SU-DHL-6 (cell line): Measurements from ENCODE around the gene UNC5B.

Experiments used
- H2AFZ ChIP-seq: fragments of 200-600 bp; sonication (generic); 2 replicates; pipeline ENCODE4 v1.6.1; 2014; ENCODE audit warnings: low read depth, mild to moderate bottlenecking, moderate library complexity, mixed read lengths, antibody characterized with exemption, low read length; ENCODE audit not compliant: severe bottlenecking
- H3F3A ChIP-seq: fragments of 200-600 bp; shearing (Covaris generic); 2 replicates; pipeline ENCODE4 v1.6.0; 2016; ENCODE audit warnings: antibody characterized with exemption, mild to moderate bottlenecking; ENCODE audit not compliant: insufficient read depth
- H3K27ac ChIP-seq: fragments of 200-600 bp; sonication (generic); 2 replicates; pipeline ENCODE4 v1.5.1; 2016; ENCODE audit warnings: low read depth, mild to moderate bottlenecking, low read length, moderate library complexity, mixed read lengths
- H3K27me3 ChIP-seq: fragments of 200-600 bp; sonication (generic), shearing (Covaris generic); 2 replicates; pipeline ENCODE4 v1.6.0; 2014; ENCODE audit warnings: mild to moderate bottlenecking, low read length
- H3K36me3 ChIP-seq: fragments of 200-600 bp; sonication (generic); 2 replicates; pipeline ENCODE4 v1.6.1; 2014; ENCODE audit warnings: mild to moderate bottlenecking, low read length, mixed read lengths
- H3K4me2 ChIP-seq: fragments of 300-600, 200-600 bp; shearing (Covaris generic), sonication (generic); 2 replicates; pipeline ENCODE4 v1.6.0; 2014; ENCODE audit warnings: low read length, low read depth, mild to moderate bottlenecking; ENCODE audit not compliant: poor library complexity, severe bottlenecking
- H3K4me3 ChIP-seq: fragments of 200-600 bp; sonication (generic); 2 replicates; pipeline ENCODE4 v1.5.1; 2014; ENCODE audit warnings: antibody characterized with exemption, low read length, mild to moderate bottlenecking, mixed read lengths; ENCODE audit not compliant: insufficient read depth, poor library complexity, severe bottlenecking
- H3K79me2 ChIP-seq: fragments of 200-600 bp; sonication (generic); 2 replicates; pipeline ENCODE4 v1.6.1; 2014; ENCODE audit warnings: mild to moderate bottlenecking, low read length, moderate library complexity; ENCODE audit not compliant: insufficient read depth
- H3K9ac ChIP-seq: fragments of 200-600 bp; sonication (generic); 2 replicates; pipeline ENCODE4 v1.7.0; 2014; ENCODE audit warnings: mild to moderate bottlenecking, low read length
- H3K9me2 ChIP-seq: fragments of 200-600 bp; sonication (generic); replicated peaks from 2 replicates; pipeline ENCODE4 v1.6.1; 2014; ENCODE audit warnings: low read length; ENCODE audit not compliant: insufficient read depth
- H3K9me3 ChIP-seq: fragments of 200-600 bp; sonication (generic); 2 replicates; pipeline ENCODE4 v1.6.1; 2014; ENCODE audit warnings: low read length, mixed read lengths; ENCODE audit not compliant: insufficient read depth
- H4K20me1 ChIP-seq: fragments of 200-600 bp; sonication (generic); 2 replicates; pipeline ENCODE4 v1.6.1; 2014; ENCODE audit warnings: low read depth, mild to moderate bottlenecking, antibody characterized with exemption, low read length, moderate library complexity, mixed read lengths
- CTCF ChIP-seq: fragments of 200-600 bp; sonication (generic); IDR thresholded peaks from one replicate; pipeline ENCODE4 v1.5.1; 2017; ENCODE audit warnings: antibody characterized with exemption, mild to moderate bottlenecking, low read length, moderate library complexity; ENCODE audit not compliant: insufficient read depth, poor library complexity, severe bottlenecking
- EZH2phosphoT487 ChIP-seq: fragments of 200-600 bp; sonication (generic), shearing (Covaris generic); conservative IDR thresholded peaks from 2 replicates; pipeline ENCODE4 v1.6.1; 2018; ENCODE audit warnings: mild to moderate bottlenecking, antibody characterized with exemption, low read length, moderate library complexity, mixed read lengths

The UNC5B gene

GRCh38 chr10:71346731-71347130 lies 134.4 kb downstream of the UNC5B start:
- TF ChIP-seq EZH2phosphoT487 = no peak
- no peak overlapping the region for H3K27ac ChIP-seq
- no peaks in the 10 kb centered on the region for H3K9me2 ChIP-seq
- H4K20me1 ChIP-seq = no peaks in the 10 kb centered on the region
- no peaks in the 10 kb centered on the region for H3K36me3 ChIP-seq
- H3K4me2 ChIP-seq = no peak overlapping the region
- H3K27me3 ChIP-seq = no peaks in the 10 kb centered on the region
- no peak overlapping the region for H3K9ac ChIP-seq
- H3F3A ChIP-seq = no peaks in the 10 kb centered on the region
- H2AFZ ChIP-seq = no peak overlapping the region
- H3K4me3 ChIP-seq = no peak overlapping the region
- H3K9me3 ChIP-seq = no peaks in the 10 kb centered on the region
- no peaks in the 10 kb centered on the region for H3K79me2 ChIP-seq

- no peaks in the 10 kb centered on the region for H4K20me1 ChIP-seq
- no peak overlapping the region for H2AFZ ChIP-seq
- H3K27ac ChIP-seq = no peak overlapping the region
- H3K79me2 ChIP-seq = no peaks in the 10 kb centered on the region
- no peak overlapping the region for H3K9ac ChIP-seq
- H3K36me3 ChIP-seq = no peaks in the 10 kb centered on the region
- no peaks in the 10 kb centered on the region for H3K9me2 ChIP-seq
- no peaks in the 10 kb centered on the region for H3K27me3 ChIP-seq
- no peaks in the 10 kb centered on the region for H3K9me3 ChIP-seq
- no peak overlapping the region for H3K4me2 ChIP-seq
- no peaks in the 10 kb centered on the region for H3F3A ChIP-seq
- TF ChIP-seq EZH2phosphoT487 (no peak), CTCF (no peak)
- H3K4me3 ChIP-seq = no peak overlapping the region
These were observed 135.4 kb downstream of the UNC5B start for GRCh38 chr10:71347587-71348395.

- Histone ChIP-seq H3F3A (no peaks in the 10 kb centered on the region), H3K9ac (no peak overlapping the region), H3K9me2 (no peaks in the 10 kb centered on the region), H2AFZ (no peak overlapping the region), H3K27me3 (no peaks in the 10 kb centered on the region), H4K20me1 (no peaks in the 10 kb centered on the region), H3K27ac (no peak overlapping the region), H3K4me2 (no peak overlapping the region), H3K4me3 (no peak overlapping the region), H3K79me2 (no peaks in the 10 kb centered on the region), H3K36me3 (no peaks in the 10 kb centered on the region), H3K9me3 (no peaks in the 10 kb centered on the region)
- TF ChIP-seq CTCF (no peak), EZH2phosphoT487 (no peak)
These were observed 136.5 kb downstream of the UNC5B start for GRCh38 chr10:71348850-71349249.

GRCh38 chr10:71349406-71349805 lies 137.0 kb downstream of the UNC5B start:
- Histone ChIP-seq H3K9me2 (no peaks in the 10 kb centered on the region), H2AFZ (no peak overlapping the region), H3K4me3 (no peak overlapping the region), H3K27ac (no peak overlapping the region), H3K79me2 (no peaks in the 10 kb centered on the region), H3K4me2 (no peak overlapping the region), H3K27me3 (no peaks in the 10 kb centered on the region), H4K20me1 (no peaks in the 10 kb centered on the region), H3K9me3 (no peaks in the 10 kb centered on the region), H3K9ac (no peak overlapping the region), H3K36me3 (no peaks in the 10 kb centered on the region), H3F3A (no peaks in the 10 kb centered on the region)
- TF ChIP-seq EZH2phosphoT487 (no peak), CTCF (no peak)
